Right lobe of liver (tissue), 4 donors: Measurements from ENCODE around the gene NMUR2.

ENCODE experiments used
- POLR2A ChIP-seq: fragments of 450-650 bp; IDR thresholded peaks from one replicate; pipeline ENCODE4 v1.6.1; 2017; ENCODE audit warnings: antibody characterized with exemption, mild to moderate bottlenecking
- TF ChIP-seq, protein P1 (sequence below), 4 donors: fragments of 200-600 bp in 3 of 4; fragments of 450-650 bp in 1 of 4; IDR thresholded peaks; one replicate each; pipeline versions ENCODE4 v1.5.1 to v1.8.0; 2016 to 2022; ENCODE audit warnings: antibody characterized with exemption in 4 of 4, mild to moderate bottlenecking in 2 of 4
- donor health status: DM: no; HTN: no; CAD: no.
- donor health status: DM: no; HTN: no; CAD: no.
- donor health status: DM: no; HTN: yes; CAD: no.

DNA sequence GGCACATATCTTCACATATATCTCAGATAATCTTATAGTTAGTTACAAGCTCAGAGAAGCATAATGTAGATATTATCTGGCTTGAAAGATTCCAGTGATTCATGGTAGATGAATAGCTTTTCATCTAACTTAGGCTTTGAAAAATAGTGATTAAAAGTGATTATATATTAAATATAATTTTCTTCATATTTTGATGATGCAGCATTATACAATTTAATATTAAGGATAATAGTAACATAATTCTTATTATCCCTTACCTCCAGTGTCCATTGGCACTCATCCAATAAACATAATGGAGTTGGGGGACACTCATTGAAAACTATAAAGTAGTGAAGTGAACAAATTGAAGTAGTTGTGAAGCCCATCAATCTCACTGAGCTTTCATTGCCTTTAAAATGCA, 35.8 kb downstream of the NMUR2 start:
- TF ChIP-seq, protein P1, sequence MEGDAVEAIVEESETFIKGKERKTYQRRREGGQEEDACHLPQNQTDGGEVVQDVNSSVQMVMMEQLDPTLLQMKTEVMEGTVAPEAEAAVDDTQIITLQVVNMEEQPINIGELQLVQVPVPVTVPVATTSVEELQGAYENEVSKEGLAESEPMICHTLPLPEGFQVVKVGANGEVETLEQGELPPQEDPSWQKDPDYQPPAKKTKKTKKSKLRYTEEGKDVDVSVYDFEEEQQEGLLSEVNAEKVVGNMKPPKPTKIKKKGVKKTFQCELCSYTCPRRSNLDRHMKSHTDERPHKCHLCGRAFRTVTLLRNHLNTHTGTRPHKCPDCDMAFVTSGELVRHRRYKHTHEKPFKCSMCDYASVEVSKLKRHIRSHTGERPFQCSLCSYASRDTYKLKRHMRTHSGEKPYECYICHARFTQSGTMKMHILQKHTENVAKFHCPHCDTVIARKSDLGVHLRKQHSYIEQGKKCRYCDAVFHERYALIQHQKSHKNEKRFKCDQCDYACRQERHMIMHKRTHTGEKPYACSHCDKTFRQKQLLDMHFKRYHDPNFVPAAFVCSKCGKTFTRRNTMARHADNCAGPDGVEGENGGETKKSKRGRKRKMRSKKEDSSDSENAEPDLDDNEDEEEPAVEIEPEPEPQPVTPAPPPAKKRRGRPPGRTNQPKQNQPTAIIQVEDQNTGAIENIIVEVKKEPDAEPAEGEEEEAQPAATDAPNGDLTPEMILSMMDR (IDR thresholded peaks at IDR 0.05) = no peak
- TF ChIP-seq POLR2A = no peak
